Breast epithelium (tissue), 3 donors: ENCODE data around the gene MECR.

Experiments
- CTCF ChIP-seq, 3 donors: fragments of 450-650 bp; IDR thresholded peaks; one replicate each; pipeline ENCODE4 v1.5.1; 2016 to 2017; ENCODE audit warnings: antibody characterized with exemption in 3 of 3, mild to moderate bottlenecking in 3 of 3, moderate library complexity in 3 of 3
- POLR2A ChIP-seq: fragments of 450-650 bp; IDR thresholded peaks from one replicate; pipeline ENCODE4 v1.6.1; 2016; ENCODE audit warnings: antibody characterized with exemption, mild to moderate bottlenecking, moderate library complexity

- no peak for TF ChIP-seq CTCF (IDR thresholded peaks at IDR 0.05)
- TF ChIP-seq POLR2A, result no peak
Observed at GRCh38 chr1:29238620-29239002, 7.9 kb upstream of the MECR start.
